Suprapubic skin (tissue), 4 donors: Measurements from ENCODE around the gene CLMP. TPM values are rescaled to one million over a fixed set of nuclear protein-coding genes. Genes with fewer than 3 reads are reported as not detected.

ENCODE experiments used
- DNase-seq, 2 donors: peaks; one replicate each; pipeline ENCODE4 v3.0.0-alpha.2; 2019; ENCODE audit warnings: low spot score in 2 of 2
- H3K27ac ChIP-seq: fragments of 200-600 bp; sonication (generic); one replicate; pipeline ENCODE4 v1.5.1; 2019
- H3K27me3 ChIP-seq: fragments of 200-600 bp; sonication (generic); one replicate; pipeline ENCODE4 v1.5.1; 2019
- H3K36me3 ChIP-seq: fragments of 200-600 bp; sonication (generic); one replicate; pipeline ENCODE4 v1.5.1; 2019
- H3K4me1 ChIP-seq: fragments of 200-600 bp; sonication (generic); one replicate; pipeline ENCODE4 v1.5.1; 2019
- H3K4me3 ChIP-seq: fragments of 200-600 bp; sonication (generic); one replicate; pipeline ENCODE4 v1.5.1; 2019; ENCODE audit warnings: mild to moderate bottlenecking
- H3K9me3 ChIP-seq: fragments of 200-600 bp; sonication (generic); one replicate; pipeline ENCODE4 v1.5.1; 2019
- EP300 ChIP-seq: sonication (generic); formaldehyde crosslinking; IDR thresholded peaks from one replicate; pipeline ENCODE4 v1.6.1; 2017; ENCODE audit warnings: antibody characterized with exemption
- POLR2A ChIP-seq, 2 donors: fragments of 450-650 bp; IDR thresholded peaks; one replicate each; pipeline ENCODE4 v1.6.1; 2017; ENCODE audit warnings: antibody characterized with exemption in 2 of 2, mild to moderate bottlenecking in 2 of 2, moderate library complexity in 2 of 2
- POLR2AphosphoS5 ChIP-seq, 3 donors: sonication (generic); formaldehyde crosslinking; IDR thresholded peaks; one replicate each; pipeline ENCODE4 v1.6.1; 2017; ENCODE audit warnings: antibody characterized with exemption in 3 of 3
- WGBS: methylation state at CpG from one replicate; pipeline ENCODE4 v1.1.5; 2018; 5-methylcytosine and 5-hydroxymethylcytosine counted together
- total RNA-seq, 4 donors: library from RNA; depleted of rRNA; stranded (reverse); fragments of >200 nt; gene quantifications; one replicate each; pipeline ENCODE4 v1.1.0, GENCODE V29; 2016
- TF ChIP-seq, protein P1 (sequence below), 2 donors: fragments of 200-600 bp in 1 of 2; fragments of 450-650 bp in 1 of 2; sonication (generic) in 1 of 2; IDR thresholded peaks; one replicate each; pipeline ENCODE4 v1.5.1; 2016 to 2019; ENCODE audit warnings: antibody characterized with exemption in 2 of 2, mild to moderate bottlenecking in 1 of 2, moderate library complexity in 1 of 2

The CLMP gene
- total RNA-seq, 4 donors from 2014 or later, result 17.5 to 26.9 (median 19.9) TPM

DNA sequence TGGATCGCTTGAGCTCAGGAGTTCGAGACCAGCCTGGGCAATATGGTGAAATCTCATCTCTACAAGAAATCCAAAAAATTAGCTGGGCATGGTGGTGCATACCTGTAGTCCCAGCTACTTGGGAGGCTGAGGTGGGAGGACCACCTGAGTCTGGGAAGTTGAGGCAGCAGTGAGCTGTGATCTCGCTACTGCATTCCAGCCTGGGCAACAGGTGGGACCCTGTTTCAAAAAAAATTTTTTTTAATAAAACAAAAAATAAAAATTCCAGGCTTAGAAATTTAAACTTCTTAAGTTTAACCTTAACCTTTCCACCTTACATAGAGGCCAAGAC lies 21.2 kb downstream of the CLMP start:
- Histone ChIP-seq H3K4me3 (no peak overlapping the region), H3K27ac (peak overlapping the region; percentile 59), H3K36me3 (no peaks in the 10 kb centered on the region), H3K27me3 (no peaks in the 10 kb centered on the region), H3K9me3 (no peaks in the 10 kb centered on the region), H3K4me1 (peaks cover 17% of the 10 kb centered on the region)
- DNase-seq, result no peak
- TF ChIP-seq, protein P1, sequence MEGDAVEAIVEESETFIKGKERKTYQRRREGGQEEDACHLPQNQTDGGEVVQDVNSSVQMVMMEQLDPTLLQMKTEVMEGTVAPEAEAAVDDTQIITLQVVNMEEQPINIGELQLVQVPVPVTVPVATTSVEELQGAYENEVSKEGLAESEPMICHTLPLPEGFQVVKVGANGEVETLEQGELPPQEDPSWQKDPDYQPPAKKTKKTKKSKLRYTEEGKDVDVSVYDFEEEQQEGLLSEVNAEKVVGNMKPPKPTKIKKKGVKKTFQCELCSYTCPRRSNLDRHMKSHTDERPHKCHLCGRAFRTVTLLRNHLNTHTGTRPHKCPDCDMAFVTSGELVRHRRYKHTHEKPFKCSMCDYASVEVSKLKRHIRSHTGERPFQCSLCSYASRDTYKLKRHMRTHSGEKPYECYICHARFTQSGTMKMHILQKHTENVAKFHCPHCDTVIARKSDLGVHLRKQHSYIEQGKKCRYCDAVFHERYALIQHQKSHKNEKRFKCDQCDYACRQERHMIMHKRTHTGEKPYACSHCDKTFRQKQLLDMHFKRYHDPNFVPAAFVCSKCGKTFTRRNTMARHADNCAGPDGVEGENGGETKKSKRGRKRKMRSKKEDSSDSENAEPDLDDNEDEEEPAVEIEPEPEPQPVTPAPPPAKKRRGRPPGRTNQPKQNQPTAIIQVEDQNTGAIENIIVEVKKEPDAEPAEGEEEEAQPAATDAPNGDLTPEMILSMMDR (IDR thresholded peaks at IDR 0.05), result no peak
- no peak for TF ChIP-seq EP300
- no peak for TF ChIP-seq POLR2A (IDR thresholded peaks at IDR 0.05)
- TF ChIP-seq POLR2AphosphoS5 (IDR thresholded peaks at IDR 0.05), result no peak
- 90% methylated on average over 3 of the region's 3 CpGs for WGBS

DNA sequence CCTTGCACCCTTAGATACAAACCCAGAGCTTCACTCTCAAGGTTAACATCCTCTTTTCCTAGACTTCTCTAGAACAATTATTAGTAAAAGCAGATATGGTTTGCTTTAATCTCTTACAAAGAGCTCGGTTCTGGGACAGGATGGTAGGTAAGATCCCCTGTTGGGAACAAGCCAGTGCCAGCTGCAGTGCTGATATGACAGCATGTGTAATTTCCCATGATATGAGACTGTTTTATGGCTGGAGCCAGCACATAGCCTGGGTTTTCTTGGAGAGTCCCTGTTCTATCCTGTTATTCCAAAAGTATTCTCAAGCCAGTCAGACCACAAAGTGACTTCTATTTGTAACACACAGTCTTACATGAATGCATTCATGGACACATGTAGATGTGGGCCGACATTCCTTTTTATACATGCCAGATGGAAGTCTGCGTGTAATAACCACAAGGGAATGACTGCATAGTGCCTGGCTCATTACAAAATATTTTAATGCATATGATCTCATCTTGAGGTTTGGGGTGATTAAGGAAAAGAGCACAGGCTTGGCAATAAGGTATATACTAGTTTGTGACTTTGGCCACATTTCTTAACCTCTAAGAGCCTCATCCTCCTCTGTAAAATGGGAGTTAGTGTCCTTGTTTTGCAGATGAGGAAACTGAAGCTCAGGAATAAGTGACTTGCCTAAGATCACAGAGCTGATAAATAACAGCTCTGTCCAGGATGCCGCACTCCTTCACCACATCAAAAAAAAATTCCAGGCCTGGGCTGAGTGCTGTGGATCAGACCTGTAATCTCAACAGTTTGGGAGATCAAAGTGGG lies 21.8 kb downstream of the CLMP start:
- no peak overlapping the region for H3K27ac ChIP-seq
- WGBS, result 66% methylated on average over 4 of the region's 4 CpGs

DNA sequence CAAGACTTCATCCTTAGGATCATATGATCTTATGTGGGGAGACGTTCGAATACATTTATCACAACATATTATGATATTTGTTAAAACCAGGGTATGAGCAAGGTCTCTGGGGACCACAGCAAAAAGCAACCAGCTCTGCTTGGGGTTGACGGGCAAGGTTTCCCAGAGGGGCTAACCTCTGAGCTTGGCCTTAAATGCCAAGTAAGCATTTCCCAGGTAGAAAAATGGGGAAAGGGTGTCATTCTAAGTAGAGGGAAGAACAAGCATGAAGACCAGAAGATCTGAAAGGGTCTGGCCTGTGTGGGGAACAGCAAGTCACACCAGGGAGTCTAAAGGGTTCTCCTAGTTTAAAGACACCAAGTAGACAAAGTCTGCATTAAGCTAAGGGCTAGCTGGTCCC lies 24.1 kb downstream of the CLMP start:
- Histone ChIP-seq H3K4me3 (no peak overlapping the region), H3K27me3 (peaks cover 2% of the 10 kb centered on the region), H3K36me3 (no peaks in the 10 kb centered on the region), H3K27ac (no peak overlapping the region), H3K9me3 (no peaks in the 10 kb centered on the region), H3K4me1 (peaks cover 17% of the 10 kb centered on the region)
- 89% methylated on average over 3 of the region's 3 CpGs for WGBS
- no peak for TF ChIP-seq POLR2AphosphoS5 (IDR thresholded peaks at IDR 0.05)
- TF ChIP-seq EP300, result no peak
- no peak for TF ChIP-seq POLR2A (IDR thresholded peaks at IDR 0.05)
- TF ChIP-seq, protein P1 (IDR thresholded peaks at IDR 0.05), result no peak
- DNase-seq, result no peak

More for the DNA sequence above, 21.8 kb downstream of the CLMP start:
- no peak for TF ChIP-seq POLR2A (IDR thresholded peaks at IDR 0.05)
- TF ChIP-seq, protein P1 (IDR thresholded peaks at IDR 0.05), result no peak
- peak in 1 of 3 donors; percentile 32 for TF ChIP-seq POLR2AphosphoS5 (IDR thresholded peaks at IDR 0.05)
- TF ChIP-seq EP300, result no peak
- Histone ChIP-seq H3K27me3 (no peaks in the 10 kb centered on the region), H3K4me1 (peaks cover 17% of the 10 kb centered on the region), H3K9me3 (no peaks in the 10 kb centered on the region), H3K36me3 (no peaks in the 10 kb centered on the region), H3K4me3 (no peak overlapping the region)
- no peak for DNase-seq

DNA sequence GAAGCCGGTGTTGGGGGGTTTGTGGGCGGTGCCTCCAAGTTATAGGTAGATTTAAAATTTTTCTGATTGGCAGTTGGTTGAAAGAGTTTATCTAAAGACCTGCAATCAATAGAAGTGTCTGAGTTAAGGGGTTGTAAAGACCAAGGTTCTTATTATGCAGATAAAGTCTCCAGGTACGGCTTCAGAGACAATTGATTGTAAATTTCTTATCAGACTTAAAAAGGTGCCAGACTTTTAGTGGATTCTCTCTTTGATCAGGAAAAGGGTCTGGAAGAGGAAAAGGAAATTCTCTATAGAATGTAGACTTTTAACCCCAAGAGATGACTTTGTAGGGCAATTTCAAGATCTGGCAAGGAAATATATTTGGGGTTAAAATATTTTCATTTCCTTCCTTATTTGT lies 25.2 kb downstream of the CLMP start:
- Histone ChIP-seq H3K9me3 (no peaks in the 10 kb centered on the region), H3K27me3 (peaks cover 2% of the 10 kb centered on the region), H3K4me3 (no peak overlapping the region), H3K27ac (no peak overlapping the region), H3K36me3 (no peaks in the 10 kb centered on the region), H3K4me1 (peaks cover 17% of the 10 kb centered on the region)
- TF ChIP-seq, protein P1 (IDR thresholded peaks at IDR 0.05), result no peak
- TF ChIP-seq POLR2A (IDR thresholded peaks at IDR 0.05), result no peak
- no peak for TF ChIP-seq EP300
- TF ChIP-seq POLR2AphosphoS5 (IDR thresholded peaks at IDR 0.05), result no peak
- no peak for DNase-seq
- 94% methylated on average over 3 of the region's 3 CpGs for WGBS

GRCh38 chr11:123168955-123169484 lies 26.0 kb downstream of the CLMP start:
- Histone ChIP-seq H3K4me3 (no peak overlapping the region), H3K27me3 (peaks cover 2% of the 10 kb centered on the region), H3K9me3 (no peaks in the 10 kb centered on the region), H3K4me1 (peaks cover 11% of the 10 kb centered on the region), H3K36me3 (no peaks in the 10 kb centered on the region), H3K27ac (no peak overlapping the region)
- TF ChIP-seq, protein P1 (IDR thresholded peaks at IDR 0.05), result no peak
- no peak for TF ChIP-seq POLR2A (IDR thresholded peaks at IDR 0.05)
- no peak for TF ChIP-seq EP300
- TF ChIP-seq POLR2AphosphoS5 (IDR thresholded peaks at IDR 0.05), result no peak
- no peak for DNase-seq
- WGBS, result 54% methylated on average over 3 of the region's 3 CpGs
